Omental fat pad (tissue), 4 donors: ENCODE measurements around the gene ATP6V0E2. TPM values are rescaled to one million over a fixed set of nuclear protein-coding genes. Genes with fewer than 3 reads are reported as not detected.

Experiments
- ATAC-seq: fragments of 150-250 bp; one replicate; pipeline ENCODE4 v1.9.1; 2016; ENCODE audit warnings: mild to moderate bottlenecking, moderate library complexity; ENCODE audit not compliant: low FRiP score
- DNase-seq: peaks from one replicate; pipeline ENCODE4 v3.0.0-alpha.2; 2019; ENCODE audit warnings: low spot score
- CTCF ChIP-seq, 3 donors: fragments of 450-650 bp; IDR thresholded peaks; one replicate each; pipeline ENCODE4 v1.5.1; 2016 to 2017; ENCODE audit warnings: antibody characterized with exemption in 3 of 3, mild to moderate bottlenecking in 3 of 3, moderate library complexity in 2 of 3
- total RNA-seq, 4 donors: library from RNA; depleted of rRNA; stranded (reverse); fragments of >200 nt; gene quantifications; one replicate each; pipeline ENCODE4 v1.1.0, GENCODE V29; 2016

Gene ATP6V0E2
- total RNA-seq, 4 donors from 2014 or later, result 7.1 to 21.2 (median 11.1) TPM

- ATAC-seq (peak; percentile 69), DNase-seq (no peak)
- TF ChIP-seq CTCF (IDR thresholded peaks at IDR 0.05), result no peak
Observed at GRCh38 chr7:149855361-149856305, 18.1 kb upstream of the ATP6V0E2 start.

- DNase-seq (no peak), ATAC-seq (no peak)
- no peak for TF ChIP-seq CTCF (IDR thresholded peaks at IDR 0.05)
Observed at GRCh38 chr7:149856583-149856982, 17.2 kb upstream of the ATP6V0E2 start.

GRCh38 chr7:149859369-149859768, 14.4 kb upstream of the ATP6V0E2 start:
- TF ChIP-seq CTCF (IDR thresholded peaks at IDR 0.05), result no peak
- no peak for ATAC-seq
- DNase-seq, result peak; percentile 23

- DNase-seq, result peak; percentile 11
- no peak for TF ChIP-seq CTCF (IDR thresholded peaks at IDR 0.05)
- ATAC-seq, result no peak
Observed at GRCh38 chr7:149859876-149860275, 13.9 kb upstream of the ATP6V0E2 start.

- DNase-seq (peak; percentile 17), ATAC-seq (no peak)
- no peak for TF ChIP-seq CTCF (IDR thresholded peaks at IDR 0.05)
Observed at GRCh38 chr7:149860821-149861727, 12.7 kb upstream of the ATP6V0E2 start.

- no peak for TF ChIP-seq CTCF (IDR thresholded peaks at IDR 0.05)
- ATAC-seq (no peak), DNase-seq (no peak)
Observed at GRCh38 chr7:149861728-149862045, 12.1 kb upstream of the ATP6V0E2 start.
